Measurements from ENCODE around the gene MCC.

Gene MCC

DNA sequence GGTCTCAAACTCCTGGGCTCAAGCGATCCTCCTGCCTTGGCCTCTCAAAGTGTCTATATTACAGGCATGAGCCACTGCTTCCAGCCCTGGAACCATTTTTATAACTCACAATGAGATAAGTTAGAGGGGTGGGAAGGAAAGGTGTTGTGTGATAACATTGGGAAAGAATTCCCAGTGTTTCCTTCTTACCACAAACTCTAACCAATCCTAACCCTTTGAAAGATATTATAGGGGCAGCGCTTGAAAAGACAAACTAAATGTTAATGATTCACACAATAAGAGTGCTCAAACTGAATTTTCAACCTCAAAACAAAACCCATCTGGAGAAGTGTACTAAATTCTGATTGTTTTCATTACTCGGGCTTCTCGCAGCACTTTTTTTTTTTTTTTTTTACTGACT, 163.2 kb downstream of the MCC start:
- H3K9me3 ChIP-seq (ENCODE audit: control insufficient read depth, insufficient read depth, low read length), result no peaks in the 10 kb centered on the region
- no peak overlapping the region for H3K9ac ChIP-seq (ENCODE audit: low read depth, low read length)
- peaks cover 7% of the 10 kb centered on the region; the same call in 1 of the 2 replicates for H3K4me1 ChIP-seq (ENCODE audit: control insufficient read depth, insufficient read depth, low read length)
- no peak overlapping the region for H3K4me3 ChIP-seq (ENCODE audit: low read depth, low read length)
- no peaks in the 10 kb centered on the region for H3K36me3 ChIP-seq (ENCODE audit: control insufficient read depth, insufficient read depth, low read length)
- H3K27me3 ChIP-seq (ENCODE audit: control insufficient read depth, insufficient read depth, low read length), result no peaks in the 10 kb centered on the region
- no peak overlapping the region for H3K27ac ChIP-seq (ENCODE audit: low read depth, low read length)

DNA sequence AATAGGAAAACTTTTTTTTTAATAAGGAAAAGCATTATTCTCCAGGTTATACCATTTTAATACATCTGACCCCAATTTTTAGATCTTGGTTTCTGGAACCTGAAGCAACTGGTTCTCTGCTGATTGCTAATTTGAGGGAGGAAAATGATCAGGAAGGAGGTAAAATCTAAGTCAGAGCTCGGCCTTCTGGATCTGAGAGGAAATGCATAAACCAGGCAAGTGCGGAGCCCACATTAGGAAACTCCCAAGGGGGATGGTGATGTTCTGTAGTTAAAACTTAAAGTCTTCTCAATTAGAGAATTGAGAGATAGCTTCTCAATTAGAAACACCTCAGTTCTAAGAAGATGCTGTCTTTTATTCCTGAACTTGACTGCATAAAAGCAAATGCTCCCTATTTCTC, 167.0 kb downstream of the MCC start:
- no peak overlapping the region for H3K27ac ChIP-seq (ENCODE audit: low read depth, low read length)
- H3K36me3 ChIP-seq (ENCODE audit: control insufficient read depth, insufficient read depth, low read length), result no peaks in the 10 kb centered on the region
- H3K9ac ChIP-seq (ENCODE audit: low read depth, low read length), result no peak overlapping the region
- no peaks in the 10 kb centered on the region for H3K9me3 ChIP-seq (ENCODE audit: control insufficient read depth, insufficient read depth, low read length)
- peaks cover 6% of the 10 kb centered on the region; the same call in 1 of the 2 replicates for H3K4me1 ChIP-seq (ENCODE audit: control insufficient read depth, insufficient read depth, low read length)
- H3K4me3 ChIP-seq (ENCODE audit: low read depth, low read length), result no peak overlapping the region
- H3K27me3 ChIP-seq (ENCODE audit: control insufficient read depth, insufficient read depth, low read length), result no peaks in the 10 kb centered on the region

DNA sequence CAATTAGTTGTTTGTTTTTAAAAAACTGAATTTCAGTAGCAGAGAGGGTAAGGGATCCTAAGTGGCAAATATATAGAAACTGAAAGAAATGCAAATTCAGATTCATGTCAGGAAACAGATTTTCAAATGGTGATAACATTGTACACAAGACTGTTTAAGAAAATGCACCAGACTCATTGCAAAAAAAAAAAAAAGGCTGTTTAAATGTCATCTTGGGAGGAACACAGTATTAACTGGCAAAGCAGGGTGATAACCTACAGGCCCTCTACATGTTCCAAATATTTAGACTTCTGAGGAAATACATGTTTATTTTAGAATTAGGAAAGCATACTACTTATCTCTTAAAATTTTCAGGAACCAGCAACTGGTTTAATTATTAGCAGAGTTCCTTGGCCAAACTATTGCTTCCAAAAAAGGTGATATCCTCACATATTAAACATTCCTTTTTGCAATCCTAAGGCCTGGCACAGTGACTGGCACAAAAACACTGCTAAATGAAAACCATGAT, 167.9 kb downstream of the MCC start:
- H3K9me3 ChIP-seq (ENCODE audit: control insufficient read depth, insufficient read depth, low read length), result no peaks in the 10 kb centered on the region
- no peak overlapping the region for H3K9ac ChIP-seq (ENCODE audit: low read depth, low read length)
- H3K4me1 ChIP-seq (ENCODE audit: control insufficient read depth, insufficient read depth, low read length), result peaks cover 6% of the 10 kb centered on the region; the same call in 1 of the 2 replicates
- H3K27me3 ChIP-seq (ENCODE audit: control insufficient read depth, insufficient read depth, low read length), result no peaks in the 10 kb centered on the region
- no peak overlapping the region for H3K27ac ChIP-seq (ENCODE audit: low read depth, low read length)
- no peaks in the 10 kb centered on the region for H3K36me3 ChIP-seq (ENCODE audit: control insufficient read depth, insufficient read depth, low read length)
- H3K4me3 ChIP-seq (ENCODE audit: low read depth, low read length), result no peak overlapping the region

DNA sequence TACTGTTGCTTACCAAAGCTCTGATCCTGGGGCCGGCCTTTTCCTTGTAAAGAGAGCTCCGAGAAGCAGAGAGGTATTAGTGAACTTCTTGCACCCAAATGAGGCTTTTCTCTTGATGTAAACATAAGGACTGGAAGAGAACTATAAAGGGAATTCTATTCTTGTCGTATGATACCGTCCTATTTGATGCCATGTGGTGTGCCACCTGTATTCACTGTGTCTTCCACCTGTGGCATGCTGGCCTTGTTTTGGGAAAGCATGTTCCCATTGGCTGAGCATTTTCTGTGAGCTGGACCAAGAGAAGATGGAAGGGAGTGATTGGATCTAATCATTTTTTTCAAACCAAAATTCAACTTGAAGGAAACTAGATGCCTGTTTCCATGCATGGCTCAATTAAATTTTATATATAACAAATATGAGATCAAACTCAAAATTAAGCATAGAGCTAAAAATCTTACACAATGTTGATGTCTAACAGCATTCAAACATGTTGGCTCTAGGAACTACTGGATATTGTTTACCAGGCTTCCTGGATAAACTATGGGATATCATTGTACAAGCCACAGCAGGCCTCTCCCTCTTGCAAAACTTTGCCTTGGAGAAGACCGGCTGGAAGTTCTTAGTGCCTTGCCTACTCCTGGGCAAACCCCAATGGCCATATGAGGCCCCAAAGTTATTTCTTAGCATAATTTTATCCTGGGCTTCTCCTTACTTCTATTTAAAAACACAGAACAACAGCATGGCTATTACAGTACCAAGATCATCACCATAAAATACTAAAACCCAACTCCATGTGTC, 168.8 kb downstream of the MCC start:
- Histone ChIP-seq H3K27me3 (ENCODE audit: control insufficient read depth, insufficient read depth, low read length) (no peaks in the 10 kb centered on the region), H3K36me3 (ENCODE audit: control insufficient read depth, insufficient read depth, low read length) (no peaks in the 10 kb centered on the region), H3K9me3 (ENCODE audit: control insufficient read depth, insufficient read depth, low read length) (no peaks in the 10 kb centered on the region), H3K9ac (ENCODE audit: low read depth, low read length) (no peak overlapping the region), H3K27ac (ENCODE audit: low read depth, low read length) (no peak overlapping the region), H3K4me3 (ENCODE audit: low read depth, low read length) (no peak overlapping the region), H3K4me1 (ENCODE audit: control insufficient read depth, insufficient read depth, low read length) (peaks cover 6% of the 10 kb centered on the region; the same call in 1 of the 2 replicates)

DNA sequence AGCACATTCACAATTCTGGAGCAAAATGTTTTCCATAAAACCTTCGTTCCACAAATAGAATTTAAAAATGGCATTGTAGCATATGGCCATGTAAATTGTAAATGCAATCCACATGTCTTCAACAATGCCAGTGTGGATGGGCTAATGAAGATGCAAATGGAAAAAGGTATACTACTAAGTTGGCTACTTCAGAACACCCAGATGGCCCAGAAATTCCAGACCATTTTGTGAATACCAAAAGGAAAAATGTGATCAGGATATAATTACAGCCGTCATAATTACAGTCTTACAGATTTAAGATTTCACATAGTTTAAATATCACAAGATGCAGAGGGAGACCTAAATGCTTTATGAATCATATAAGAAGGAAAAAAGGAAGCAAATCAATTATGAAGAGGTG, 170.6 kb downstream of the MCC start:
- H3K9me3 ChIP-seq (ENCODE audit: control insufficient read depth, insufficient read depth, low read length), result no peaks in the 10 kb centered on the region
- peaks cover 6% of the 10 kb centered on the region; the same call in 1 of the 2 replicates for H3K4me1 ChIP-seq (ENCODE audit: control insufficient read depth, insufficient read depth, low read length)
- no peaks in the 10 kb centered on the region for H3K36me3 ChIP-seq (ENCODE audit: control insufficient read depth, insufficient read depth, low read length)
- no peak overlapping the region for H3K27ac ChIP-seq (ENCODE audit: low read depth, low read length)
- no peak overlapping the region for H3K9ac ChIP-seq (ENCODE audit: low read depth, low read length)
- no peak overlapping the region for H3K4me3 ChIP-seq (ENCODE audit: low read depth, low read length)
- no peaks in the 10 kb centered on the region for H3K27me3 ChIP-seq (ENCODE audit: control insufficient read depth, insufficient read depth, low read length)

DNA sequence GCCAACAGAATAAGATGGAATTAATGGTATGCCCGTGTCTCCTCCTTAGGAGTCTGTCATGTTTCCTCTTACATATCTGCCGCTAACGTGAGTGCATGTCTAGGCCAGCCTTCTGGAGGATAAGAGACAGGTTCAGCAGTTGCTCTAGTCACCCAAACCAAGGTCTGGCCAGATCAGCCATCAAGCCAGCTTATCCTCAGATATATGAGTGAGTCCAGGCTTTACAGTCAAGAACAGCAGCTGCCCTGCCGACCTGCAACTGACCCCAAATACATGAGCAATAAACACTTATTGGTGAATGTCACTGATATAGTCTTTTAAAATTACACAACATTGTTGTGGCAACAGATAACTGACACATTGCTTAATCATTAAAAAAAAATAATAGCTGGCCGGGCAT, 177.0 kb downstream of the MCC start:
- Histone ChIP-seq H3K4me3 (ENCODE audit: low read depth, low read length) (no peak overlapping the region), H3K4me1 (ENCODE audit: control insufficient read depth, insufficient read depth, low read length) (no peaks in the 10 kb centered on the region), H3K36me3 (ENCODE audit: control insufficient read depth, insufficient read depth, low read length) (no peaks in the 10 kb centered on the region), H3K27ac (ENCODE audit: low read depth, low read length) (no peak overlapping the region), H3K9ac (ENCODE audit: low read depth, low read length) (no peak overlapping the region), H3K9me3 (ENCODE audit: control insufficient read depth, insufficient read depth, low read length) (no peaks in the 10 kb centered on the region), H3K27me3 (ENCODE audit: control insufficient read depth, insufficient read depth, low read length) (no peaks in the 10 kb centered on the region)

DNA sequence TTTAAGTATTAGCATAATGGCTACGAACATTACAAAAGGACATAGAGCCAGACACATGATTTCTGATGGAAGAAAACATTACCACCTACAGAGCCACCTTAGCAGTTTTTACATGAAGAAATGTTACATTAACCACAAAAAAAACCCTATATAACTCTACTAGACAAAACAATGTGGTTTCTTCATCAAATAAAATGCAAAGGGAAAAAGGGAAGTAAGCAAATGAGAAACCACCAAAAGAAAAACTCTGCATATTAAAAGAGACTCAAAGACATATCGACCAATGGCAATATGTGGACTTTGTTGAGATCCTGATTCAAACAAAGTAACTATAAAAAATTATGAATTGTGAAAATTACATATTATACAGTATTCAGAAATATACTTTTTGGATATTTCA, 186.1 kb downstream of the MCC start:
- Histone ChIP-seq H3K27ac (ENCODE audit: low read depth, low read length) (no peak overlapping the region), H3K27me3 (ENCODE audit: control insufficient read depth, insufficient read depth, low read length) (no peaks in the 10 kb centered on the region), H3K9ac (ENCODE audit: low read depth, low read length) (no peak overlapping the region), H3K36me3 (ENCODE audit: control insufficient read depth, insufficient read depth, low read length) (no peaks in the 10 kb centered on the region), H3K9me3 (ENCODE audit: control insufficient read depth, insufficient read depth, low read length) (no peaks in the 10 kb centered on the region), H3K4me1 (ENCODE audit: control insufficient read depth, insufficient read depth, low read length) (no peaks in the 10 kb centered on the region), H3K4me3 (ENCODE audit: low read depth, low read length) (no peak overlapping the region)

DNA sequence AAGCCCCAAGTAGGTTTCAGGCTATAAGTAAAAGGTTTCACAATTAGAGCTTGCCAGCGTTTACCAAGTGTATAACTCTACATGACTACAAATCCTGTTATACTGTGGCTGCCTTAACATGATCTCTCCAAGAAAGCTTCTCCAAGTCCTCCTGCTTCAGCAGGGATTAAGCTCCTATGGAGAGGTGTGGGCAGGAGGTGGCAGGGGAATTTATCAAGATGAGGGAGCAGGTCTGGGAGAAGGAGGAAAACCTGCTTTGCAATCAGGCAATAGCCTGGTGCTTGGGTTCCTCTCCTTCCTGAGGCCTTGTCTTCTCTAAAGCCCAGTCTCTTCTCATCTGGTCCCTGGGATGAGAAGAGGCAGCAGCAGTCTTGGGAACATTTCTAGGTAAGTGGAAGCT, 188.7 kb downstream of the MCC start:
- no peak overlapping the region for H3K4me3 ChIP-seq (ENCODE audit: low read depth, low read length)
- H3K27ac ChIP-seq (ENCODE audit: low read depth, low read length), result no peak overlapping the region
- no peaks in the 10 kb centered on the region for H3K9me3 ChIP-seq (ENCODE audit: control insufficient read depth, insufficient read depth, low read length)
- peaks cover 6% of the 10 kb centered on the region for H3K27me3 ChIP-seq (ENCODE audit: control insufficient read depth, insufficient read depth, low read length)
- H3K9ac ChIP-seq (ENCODE audit: low read depth, low read length), result no peak overlapping the region
- H3K4me1 ChIP-seq (ENCODE audit: control insufficient read depth, insufficient read depth, low read length), result peaks cover 14% of the 10 kb centered on the region
- H3K36me3 ChIP-seq (ENCODE audit: control insufficient read depth, insufficient read depth, low read length), result no peaks in the 10 kb centered on the region

DNA sequence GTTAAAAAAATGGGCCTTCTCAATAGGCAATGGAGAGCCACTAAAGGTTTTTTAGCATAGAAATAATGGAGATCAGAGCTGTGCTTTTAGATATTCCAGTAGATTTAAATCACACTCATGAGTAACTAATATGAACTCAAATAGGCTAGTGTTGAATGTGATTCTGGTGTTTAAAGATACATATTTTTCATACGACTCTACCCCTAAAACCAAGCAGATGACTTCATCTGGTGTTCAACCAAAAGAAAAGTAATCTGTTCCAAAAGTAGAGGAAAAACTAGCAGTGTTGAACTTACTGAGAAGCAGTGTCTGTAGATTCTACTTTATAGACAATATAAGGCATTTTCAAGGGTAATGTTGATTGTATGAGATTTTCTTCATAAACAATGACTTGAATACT, 191.6 kb downstream of the MCC start:
- H3K36me3 ChIP-seq (ENCODE audit: control insufficient read depth, insufficient read depth, low read length), result no peaks in the 10 kb centered on the region
- H3K9ac ChIP-seq (ENCODE audit: low read depth, low read length), result no peak overlapping the region
- H3K4me3 ChIP-seq (ENCODE audit: low read depth, low read length), result no peak overlapping the region
- H3K27me3 ChIP-seq (ENCODE audit: control insufficient read depth, insufficient read depth, low read length), result peaks cover 12% of the 10 kb centered on the region
- H3K27ac ChIP-seq (ENCODE audit: low read depth, low read length), result no peak overlapping the region
- no peaks in the 10 kb centered on the region for H3K9me3 ChIP-seq (ENCODE audit: control insufficient read depth, insufficient read depth, low read length)
- peaks cover 23% of the 10 kb centered on the region for H3K4me1 ChIP-seq (ENCODE audit: control insufficient read depth, insufficient read depth, low read length)

DNA sequence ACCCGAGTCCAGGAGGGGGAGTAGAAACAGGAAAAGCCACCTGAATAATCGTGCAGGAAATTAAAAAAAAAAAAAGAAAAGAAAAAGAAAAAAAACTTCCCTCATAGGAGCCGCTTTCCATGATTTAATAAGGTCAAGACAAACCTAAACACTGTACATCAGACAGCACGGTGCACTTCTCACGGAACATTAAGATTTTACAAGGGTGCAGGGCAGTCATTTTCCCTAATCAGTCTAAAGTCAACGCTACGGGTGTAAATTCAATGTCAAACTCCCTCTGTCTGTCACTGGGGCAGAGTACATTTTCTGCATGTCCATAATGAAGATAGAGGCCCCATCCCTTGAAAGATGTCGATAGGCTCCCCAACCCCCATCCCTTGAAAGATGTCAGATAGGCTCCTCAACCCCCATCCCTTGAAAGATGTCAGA, 193.1 kb downstream of the MCC start:
- Histone ChIP-seq H3K4me1 (ENCODE audit: control insufficient read depth, insufficient read depth, low read length) (peaks cover 34% of the 10 kb centered on the region), H3K9ac (ENCODE audit: low read depth, low read length) (no peak overlapping the region), H3K9me3 (ENCODE audit: control insufficient read depth, insufficient read depth, low read length) (no peaks in the 10 kb centered on the region), H3K27ac (ENCODE audit: low read depth, low read length) (no peak overlapping the region), H3K36me3 (ENCODE audit: control insufficient read depth, insufficient read depth, low read length) (no peaks in the 10 kb centered on the region), H3K4me3 (ENCODE audit: low read depth, low read length) (peak overlapping the region; percentile 92), H3K27me3 (ENCODE audit: control insufficient read depth, insufficient read depth, low read length) (peaks cover 12% of the 10 kb centered on the region)

DNA sequence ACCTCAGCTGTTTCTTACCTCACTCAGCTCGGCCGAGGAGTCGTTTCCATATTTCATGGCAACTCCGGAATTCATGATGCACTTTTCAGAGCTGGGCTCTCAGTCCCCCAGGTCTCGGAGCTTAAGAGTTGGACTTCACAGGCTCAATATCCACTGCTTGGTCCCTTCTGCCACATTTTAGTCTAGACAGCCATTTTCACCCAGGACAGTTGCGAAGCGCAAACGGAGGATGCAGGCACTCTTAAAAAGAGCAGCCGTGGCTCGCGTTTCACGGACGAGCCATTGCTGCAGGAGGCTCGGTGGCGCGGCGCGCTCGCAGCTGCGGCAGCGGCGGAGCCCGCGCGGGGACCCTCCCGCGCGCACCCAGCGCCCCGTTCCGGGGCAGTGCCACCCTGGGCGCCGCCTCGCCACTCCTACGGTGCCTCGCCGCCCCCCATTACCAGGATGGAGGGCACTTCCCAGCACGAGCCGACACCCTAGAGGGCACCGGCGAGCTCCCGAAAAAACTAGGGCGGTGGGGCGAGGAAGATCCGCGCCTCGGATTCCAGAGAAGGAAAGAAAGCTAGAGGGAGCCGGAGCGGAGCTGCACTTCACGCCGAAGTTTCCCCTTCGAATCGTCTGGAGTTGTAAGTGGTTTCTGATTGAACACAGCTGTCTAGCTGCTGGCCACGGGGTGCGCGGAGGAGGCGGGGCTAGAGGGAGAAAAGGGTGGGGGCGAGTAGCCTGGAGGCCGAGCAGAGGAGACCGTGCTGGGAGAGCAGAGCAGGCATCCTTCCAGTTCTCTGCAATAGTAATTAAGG, 193.7 kb downstream of the MCC start:
- Histone ChIP-seq H3K36me3 (ENCODE audit: control insufficient read depth, insufficient read depth, low read length) (no peaks in the 10 kb centered on the region), H3K9me3 (ENCODE audit: control insufficient read depth, insufficient read depth, low read length) (no peaks in the 10 kb centered on the region), H3K9ac (ENCODE audit: low read depth, low read length) (peak overlapping the region; percentile 70), H3K4me1 (ENCODE audit: control insufficient read depth, insufficient read depth, low read length) (peaks cover 40% of the 10 kb centered on the region), H3K4me3 (ENCODE audit: low read depth, low read length) (peak overlapping the region; percentile 92), H3K27ac (ENCODE audit: low read depth, low read length) (peak overlapping the region; percentile 91), H3K27me3 (ENCODE audit: control insufficient read depth, insufficient read depth, low read length) (peaks cover 12% of the 10 kb centered on the region)
